ENCODE results near the gene NUDC. TPM values are rescaled to one million over a fixed set of nuclear protein-coding genes. Genes with fewer than 3 reads are reported as not detected.

The NUDC gene
- total and polyA plus RNA-seq, 10 donors, result 35.7 to 62.2 (median 49.1) TPM

DNA sequence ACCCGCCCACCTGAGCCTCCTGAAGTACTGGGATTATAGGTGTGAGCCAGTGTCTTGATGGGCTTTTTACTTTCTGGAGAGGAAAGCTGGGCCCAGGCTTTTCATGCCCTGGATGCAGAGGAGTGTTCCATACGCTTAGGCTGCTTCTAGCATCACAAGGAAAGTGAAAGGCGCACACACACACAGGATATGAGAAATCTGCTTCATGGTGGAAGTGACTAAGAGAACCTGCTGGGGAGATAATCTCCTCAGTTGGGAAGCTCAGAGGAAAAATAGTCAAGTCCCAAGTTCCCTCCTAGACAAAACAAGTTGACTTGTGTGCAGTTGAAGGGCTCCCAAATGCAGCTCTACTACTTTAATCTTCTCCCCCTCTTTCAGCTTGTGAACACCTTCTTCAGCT lies 2.2 kb downstream of the NUDC start:
- TF ChIP-seq, protein P1, sequence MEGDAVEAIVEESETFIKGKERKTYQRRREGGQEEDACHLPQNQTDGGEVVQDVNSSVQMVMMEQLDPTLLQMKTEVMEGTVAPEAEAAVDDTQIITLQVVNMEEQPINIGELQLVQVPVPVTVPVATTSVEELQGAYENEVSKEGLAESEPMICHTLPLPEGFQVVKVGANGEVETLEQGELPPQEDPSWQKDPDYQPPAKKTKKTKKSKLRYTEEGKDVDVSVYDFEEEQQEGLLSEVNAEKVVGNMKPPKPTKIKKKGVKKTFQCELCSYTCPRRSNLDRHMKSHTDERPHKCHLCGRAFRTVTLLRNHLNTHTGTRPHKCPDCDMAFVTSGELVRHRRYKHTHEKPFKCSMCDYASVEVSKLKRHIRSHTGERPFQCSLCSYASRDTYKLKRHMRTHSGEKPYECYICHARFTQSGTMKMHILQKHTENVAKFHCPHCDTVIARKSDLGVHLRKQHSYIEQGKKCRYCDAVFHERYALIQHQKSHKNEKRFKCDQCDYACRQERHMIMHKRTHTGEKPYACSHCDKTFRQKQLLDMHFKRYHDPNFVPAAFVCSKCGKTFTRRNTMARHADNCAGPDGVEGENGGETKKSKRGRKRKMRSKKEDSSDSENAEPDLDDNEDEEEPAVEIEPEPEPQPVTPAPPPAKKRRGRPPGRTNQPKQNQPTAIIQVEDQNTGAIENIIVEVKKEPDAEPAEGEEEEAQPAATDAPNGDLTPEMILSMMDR (IDR thresholded peaks at IDR 0.05 in 8 of 11, conservative IDR thresholded peaks at IDR 0.05 in 3 of 11), result no peak
- TF ChIP-seq POLR2AphosphoS5 (IDR thresholded peaks at IDR 0.05) (no peak), POLR2A (IDR thresholded peaks at IDR 0.05) (no peak)
- intact Hi-C loops (cut with DNase I; ENCODE audit: low total_unique reads), result no loop called here
- H3K4me3 ChIP-seq, result no peak overlapping the region
- peaks cover 7 to 50% (median 30%) of the 10 kb centered on the region in 6 donors for H3K4me1 ChIP-seq
- no peak overlapping the region for H3K27ac ChIP-seq
- DNase-seq, result no peak
- H3K27me3 ChIP-seq (replicated peaks in 1 of 7), result no peaks in the 10 kb centered on the region
- H3K36me3 ChIP-seq, result peaks cover 0 to 59% (median 46%) of the 10 kb centered on the region in 6 donors
- H3K9me3 ChIP-seq, result no peaks in the 10 kb centered on the region
- 90 to 94% (median 92%) methylated on average over 3 of the region's 3 CpGs for WGBS, 5 donors

DNA sequence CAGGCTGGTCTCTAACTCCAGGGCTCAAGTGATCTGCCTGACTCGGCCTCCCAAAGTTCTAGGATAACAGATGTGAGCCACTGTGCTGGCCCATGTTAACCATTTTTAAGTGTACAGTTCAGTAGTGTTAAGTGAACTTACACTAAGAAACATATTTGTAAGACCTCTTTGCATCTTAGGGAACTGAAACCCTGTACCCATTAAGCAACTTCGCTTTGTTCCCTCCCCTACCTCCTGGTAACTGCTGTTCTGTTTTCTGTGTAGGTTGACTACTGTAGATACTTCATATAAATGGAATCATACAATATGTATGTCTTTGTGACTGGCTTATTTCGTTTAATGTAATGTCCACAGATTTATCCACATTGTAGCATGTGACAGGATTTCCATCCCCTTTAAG lies 11.0 kb downstream of the NUDC start:
- peak overlapping the region in 4 of 8 donors; percentile 20 to 30 (median 22) for H3K27ac ChIP-seq
- no peak for DNase-seq
- WGBS, 5 donors, result 65 to 80% (median 71%) methylated on average over 3 of the region's 3 CpGs
- no peaks in the 10 kb centered on the region for H3K27me3 ChIP-seq (replicated peaks in 1 of 7)
- intact Hi-C loops (cut with DNase I; ENCODE audit: low total_unique reads), result no loop called here
- H3K4me3 ChIP-seq, result no peak overlapping the region
- peaks cover 2 to 31% (median 14%) of the 10 kb centered on the region in 6 donors for H3K4me1 ChIP-seq
- H3K36me3 ChIP-seq, result peaks cover 0 to 90% (median 48%) of the 10 kb centered on the region in 6 donors
- TF ChIP-seq POLR2A (IDR thresholded peaks at IDR 0.05), result no peak
- no peak for TF ChIP-seq POLR2AphosphoS5 (IDR thresholded peaks at IDR 0.05)
- TF ChIP-seq, protein P1 (IDR thresholded peaks at IDR 0.05 in 8 of 11, conservative IDR thresholded peaks at IDR 0.05 in 3 of 11), result no peak
- H3K9me3 ChIP-seq, result no peaks in the 10 kb centered on the region

DNA sequence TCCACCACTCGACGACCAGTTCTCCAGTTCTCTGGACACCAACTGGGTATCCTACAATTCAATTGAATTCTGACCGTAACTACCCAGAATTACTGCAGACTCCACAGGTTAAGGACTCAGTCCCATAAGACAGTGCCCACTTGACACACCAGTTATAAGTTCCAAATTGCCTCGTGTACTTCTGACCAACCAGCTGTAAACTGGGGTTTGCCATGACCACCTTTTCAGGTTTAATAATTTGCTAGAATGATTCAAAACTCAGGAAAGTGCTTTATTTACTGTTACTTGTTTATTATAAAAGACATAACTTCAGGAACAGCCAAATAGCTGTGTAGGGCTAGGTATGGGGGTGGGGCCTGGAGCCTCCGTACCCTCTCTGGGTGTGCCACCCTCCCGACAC lies 15.3 kb downstream of the NUDC start:
- peak overlapping the region in 1 of 8 donors; percentile 67 for H3K27ac ChIP-seq
- H3K36me3 ChIP-seq, result peaks cover 0 to 87% (median 34%) of the 10 kb centered on the region in 6 donors
- no peaks in the 10 kb centered on the region for H3K9me3 ChIP-seq
- TF ChIP-seq POLR2A (IDR thresholded peaks at IDR 0.05) (no peak), POLR2AphosphoS5 (IDR thresholded peaks at IDR 0.05) (no peak)
- TF ChIP-seq, protein P1 (IDR thresholded peaks at IDR 0.05 in 8 of 11, conservative IDR thresholded peaks at IDR 0.05 in 3 of 11), result no peak
- no peak overlapping the region for H3K4me3 ChIP-seq
- no peak for DNase-seq
- H3K27me3 ChIP-seq (replicated peaks in 1 of 7), result no peaks in the 10 kb centered on the region
- WGBS, 5 donors, result 82 to 91% (median 88%) methylated on average over 6 of the region's 6 CpGs
- H3K4me1 ChIP-seq, result peaks cover 2 to 56% (median 29%) of the 10 kb centered on the region in 6 donors
- intact Hi-C loops (cut with DNase I; ENCODE audit: low total_unique reads), result no loop called here

DNA sequence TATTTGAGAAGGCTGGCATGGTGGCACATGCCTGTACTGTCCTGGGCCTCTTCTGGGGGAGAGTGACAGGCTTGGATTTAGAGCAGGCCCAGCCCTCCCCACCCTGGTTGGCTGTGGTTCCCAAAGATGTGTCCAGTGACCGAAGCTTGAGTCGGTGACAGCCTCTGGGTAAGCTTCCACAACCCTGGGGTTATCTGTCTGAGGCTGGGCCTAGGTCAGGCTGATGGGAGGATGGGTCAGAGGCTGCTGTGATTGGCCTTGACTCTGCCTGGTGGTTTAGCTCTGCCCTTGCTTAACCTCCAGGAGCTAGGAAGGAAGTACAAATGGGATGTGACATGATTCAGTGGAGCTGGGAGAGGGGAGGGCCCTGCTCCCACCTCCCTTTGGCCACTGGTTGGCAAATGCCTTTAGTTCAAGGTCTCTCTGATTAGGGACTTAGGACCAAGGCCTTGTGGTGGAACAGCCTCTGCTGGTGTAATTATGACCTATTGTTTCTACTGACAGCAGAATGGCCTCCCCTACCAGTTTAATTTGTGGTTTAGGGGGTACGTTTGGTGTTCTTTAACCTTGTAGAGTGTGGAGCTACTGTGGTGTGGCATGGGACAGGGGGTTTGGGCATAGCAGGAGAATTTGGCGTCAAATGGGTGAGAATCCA lies 16.6 kb downstream of the NUDC start:
- intact Hi-C loops (cut with DNase I; ENCODE audit: low total_unique reads), result no loop called here
- DNase-seq, result peak; percentile 73
- Histone ChIP-seq H3K36me3 (peaks cover 6 to 89% (median 46%) of the 10 kb centered on the region in 6 donors), H3K4me1 (peaks cover 0 to 43% (median 21%) of the 10 kb centered on the region in 6 donors), H3K27me3 (replicated peaks in 1 of 7) (no peaks in the 10 kb centered on the region), H3K9me3 (no peaks in the 10 kb centered on the region), H3K4me3 (no peak overlapping the region), H3K27ac (peak overlapping the region in 6 of 8 donors; percentile 43 to 77 (median 68))
- WGBS, 5 donors, result 61 to 79% (median 78%) methylated on average over 4 of the region's 4 CpGs
- TF ChIP-seq POLR2AphosphoS5 (IDR thresholded peaks at IDR 0.05), result peak in 2 of 3 donors; percentile 72 to 75
- TF ChIP-seq POLR2A (IDR thresholded peaks at IDR 0.05), result no peak
